Adrenal gland (tissue), 12 donors: ENCODE results near the gene CALML6. TPM values are rescaled to one million over a fixed set of nuclear protein-coding genes. Genes with fewer than 3 reads are reported as not detected.

Source experiments
- DNase-seq, 7 donors: peaks; one replicate each; pipeline ENCODE4 v3.0.0-alpha.2; 2019 to 2020
- H3K27ac ChIP-seq, 5 donors: fragments of 200-600 bp; sonication (generic) in 4 of 5; 1 replicate in 3 of 5; 2 replicates in 2 of 5; pipeline versions ENCODE4 v1.5.1 to v1.8.0; 2016 to 2020; ENCODE audit warnings: mild to moderate bottlenecking in 1 of 5
- H3K27me3 ChIP-seq: fragments of 200-600 bp; 2 replicates; pipeline ENCODE4 v1.8.0; 2021
- H3K36me3 ChIP-seq, 2 donors: fragments of 200-600 bp; replicated peaks in 1 of 2; 1 replicate in 1 of 2; 2 replicates in 1 of 2; pipeline versions ENCODE4 v1.5.1 to v1.8.0; 2018 to 2022
- H3K4me1 ChIP-seq, 2 donors: fragments of 200-600 bp; replicated peaks in 1 of 2; 1 replicate in 1 of 2; 2 replicates in 1 of 2; pipeline versions ENCODE4 v1.5.1 to v1.8.0; 2018 to 2021
- H3K4me3 ChIP-seq, 4 donors: fragments of 200-600 bp; sonication (generic) in 3 of 4; one replicate each; pipeline ENCODE4 v1.5.1; 2016 to 2018
- H3K9me3 ChIP-seq, 3 donors: fragments of 200-600 bp; sonication (generic) in 1 of 3; replicated peaks in 1 of 3; 1 replicate in 2 of 3; 2 replicates in 1 of 3; pipeline versions ENCODE4 v1.5.1 to v1.8.0; 2016 to 2021
- POLR2A ChIP-seq, 2 donors: fragments of 450-650 bp; IDR thresholded peaks; one replicate each; pipeline ENCODE4 v1.6.1; 2017; ENCODE audit warnings: antibody characterized with exemption in 2 of 2, mild to moderate bottlenecking in 2 of 2, moderate library complexity in 1 of 2
- WGBS, 4 donors: extraction: QIAGEN DNeasy Blood & Tissue Kit in 2 of 4; methylation state at CpG; one replicate each; pipeline versions ENCODE4 v1.1.5 to v1.1.7; 2013 to 2017; 5-methylcytosine and 5-hydroxymethylcytosine counted together
- intact Hi-C, 2 donors: fragments of 100-400 bp; cut with DNase I; formaldehyde crosslinking; loops; one replicate each; pipeline versions ENCODE4 v1.14.1 to v1.15.0; 2022 to 2023
- polyA plus RNA-seq, 3 donors: library from polyadenylated mRNA; stranded (reverse); fragments of 200-250 nt in 2 of 3; fragments of 350-450 nt in 1 of 3; fragmentation: Illumina TruSeq in 1 of 3; extraction: RNeasy Lipid Tissue Mini Kit (QIAGEN cat#74804) in 1 of 3; gene quantifications; one replicate each; pipeline ENCODE4 v1.2.3, GENCODE V29; 2013 to 2014
- total RNA-seq, 9 donors: library from RNA; depleted of rRNA in 4 of 9; stranded (reverse); fragments of >200 nt in 4 of 9; fragments of 120-200 nt in 1 of 9; fragmentation: NEBNext Ultra II Directional in 1 of 9; extraction: Animal tissue kit (Norgen Biotek cat#: 25700) in 1 of 9; gene quantifications; one replicate each; pipeline versions ENCODE4 v1.1.0 to v1.2.4, GENCODE V29; 2013 to 2023
- TF ChIP-seq, protein P1 (sequence below), 6 experiments: fragments of 450-650 bp in 4 of 6; fragments of 200-600 bp in 2 of 6; sonication (generic) in 1 of 6; IDR thresholded peaks; 1 replicate in 5 of 6; 2 replicates in 1 of 6; pipeline versions ENCODE4 v1.5.1 to v1.8.0; 2016 to 2021; ENCODE audit warnings: antibody characterized with exemption in 6 of 6, mild to moderate bottlenecking in 2 of 6, moderate library complexity in 1 of 6
- donor health status: healthy with polysubstance abuse.
- donor health status: Bipolar disorder and iron deficiency.
- donor health status: DM: yes; HTN: yes; CAD: no.
- donor health status: DM: no; HTN: no; CAD: no.
- donor health status: DM: no; HTN: no; CAD: no.
- donor health status: DM: yes; HTN: yes; CAD: no.

Gene CALML6
- total and polyA plus RNA-seq, 12 donors = 0.17 to 4.7 (median 0.48) TPM; not detected in 6

DNA sequence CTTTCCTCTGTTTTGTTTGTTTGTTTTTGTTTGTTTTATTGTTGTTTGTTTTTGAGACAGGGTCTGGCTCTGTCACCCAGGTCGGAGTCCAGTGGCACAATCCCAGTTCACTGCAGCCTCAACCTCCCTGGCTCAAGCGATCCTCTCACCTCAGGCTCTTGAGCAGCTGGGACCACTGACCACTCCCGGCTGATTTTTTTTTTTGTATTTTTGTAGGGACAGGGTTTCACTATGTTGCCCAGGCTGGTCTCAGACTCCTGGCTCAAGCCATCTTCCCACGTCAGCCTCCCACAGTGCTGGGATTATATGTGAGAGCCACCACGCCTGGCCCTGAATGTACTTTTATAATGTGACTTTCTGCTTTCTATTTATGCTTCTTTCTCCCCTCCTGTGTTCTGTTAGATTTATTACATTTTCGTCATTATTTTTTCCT lies 5.0 kb upstream of the CALML6 start:
- no peaks in the 10 kb centered on the region for H3K27me3 ChIP-seq
- intact Hi-C loops = no loop called here
- H3K27ac ChIP-seq = peak overlapping the region in 1 of 5 donors; percentile 88
- no peaks in the 10 kb centered on the region for H3K9me3 ChIP-seq
- no peak for TF ChIP-seq POLR2A (IDR thresholded peaks at IDR 0.05)
- TF ChIP-seq, protein P1, sequence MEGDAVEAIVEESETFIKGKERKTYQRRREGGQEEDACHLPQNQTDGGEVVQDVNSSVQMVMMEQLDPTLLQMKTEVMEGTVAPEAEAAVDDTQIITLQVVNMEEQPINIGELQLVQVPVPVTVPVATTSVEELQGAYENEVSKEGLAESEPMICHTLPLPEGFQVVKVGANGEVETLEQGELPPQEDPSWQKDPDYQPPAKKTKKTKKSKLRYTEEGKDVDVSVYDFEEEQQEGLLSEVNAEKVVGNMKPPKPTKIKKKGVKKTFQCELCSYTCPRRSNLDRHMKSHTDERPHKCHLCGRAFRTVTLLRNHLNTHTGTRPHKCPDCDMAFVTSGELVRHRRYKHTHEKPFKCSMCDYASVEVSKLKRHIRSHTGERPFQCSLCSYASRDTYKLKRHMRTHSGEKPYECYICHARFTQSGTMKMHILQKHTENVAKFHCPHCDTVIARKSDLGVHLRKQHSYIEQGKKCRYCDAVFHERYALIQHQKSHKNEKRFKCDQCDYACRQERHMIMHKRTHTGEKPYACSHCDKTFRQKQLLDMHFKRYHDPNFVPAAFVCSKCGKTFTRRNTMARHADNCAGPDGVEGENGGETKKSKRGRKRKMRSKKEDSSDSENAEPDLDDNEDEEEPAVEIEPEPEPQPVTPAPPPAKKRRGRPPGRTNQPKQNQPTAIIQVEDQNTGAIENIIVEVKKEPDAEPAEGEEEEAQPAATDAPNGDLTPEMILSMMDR (IDR thresholded peaks at IDR 0.05) = no peak
- WGBS, 4 donors = 83 to 93% (median 90%) methylated on average over 6 of the region's 6 CpGs
- peaks cover 5 to 19% of the 10 kb centered on the region in 2 donors for H3K4me1 ChIP-seq
- peak overlapping the region in 1 of 4 donors; percentile 76 for H3K4me3 ChIP-seq
- no peaks in the 10 kb centered on the region for H3K36me3 ChIP-seq
- peak in 3 of 7 donors; percentile 13 to 21 (median 16) for DNase-seq

DNA sequence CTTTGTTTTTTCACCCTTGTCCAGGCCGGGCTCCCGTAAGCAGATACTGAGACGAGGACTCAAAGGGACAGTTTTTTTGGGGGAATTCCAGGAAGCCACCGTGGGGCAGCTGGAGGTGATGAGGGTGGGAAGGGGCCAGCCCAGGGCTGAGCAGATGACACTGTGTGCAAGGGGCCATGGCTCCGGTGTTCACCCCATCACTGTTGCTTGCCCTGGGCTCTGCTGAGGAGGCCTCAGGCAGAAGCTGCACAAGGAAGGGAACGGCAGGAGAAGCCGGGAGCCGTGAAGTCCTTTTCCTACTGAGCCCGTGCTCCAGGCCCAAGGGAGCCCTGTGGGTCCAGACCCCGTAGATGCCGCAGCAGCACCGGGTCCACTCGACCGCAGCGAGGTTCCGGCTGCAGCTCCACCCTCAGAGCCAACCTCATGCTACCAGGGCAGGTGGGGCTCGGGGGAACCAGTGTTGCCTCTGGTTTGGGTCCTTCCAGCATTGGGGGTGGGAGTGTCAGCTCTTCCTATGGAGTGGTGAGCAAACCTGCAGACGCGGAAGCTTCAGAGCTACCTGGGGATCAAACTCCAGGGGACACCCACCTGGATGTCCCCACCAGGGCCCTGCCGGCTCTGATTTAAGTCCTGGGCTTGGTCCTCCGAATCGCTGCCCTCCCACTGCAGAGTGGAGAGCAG lies 4.3 kb upstream of the CALML6 start:
- DNase-seq = peak in 4 of 7 donors; percentile 16 to 39 (median 36)

DNA sequence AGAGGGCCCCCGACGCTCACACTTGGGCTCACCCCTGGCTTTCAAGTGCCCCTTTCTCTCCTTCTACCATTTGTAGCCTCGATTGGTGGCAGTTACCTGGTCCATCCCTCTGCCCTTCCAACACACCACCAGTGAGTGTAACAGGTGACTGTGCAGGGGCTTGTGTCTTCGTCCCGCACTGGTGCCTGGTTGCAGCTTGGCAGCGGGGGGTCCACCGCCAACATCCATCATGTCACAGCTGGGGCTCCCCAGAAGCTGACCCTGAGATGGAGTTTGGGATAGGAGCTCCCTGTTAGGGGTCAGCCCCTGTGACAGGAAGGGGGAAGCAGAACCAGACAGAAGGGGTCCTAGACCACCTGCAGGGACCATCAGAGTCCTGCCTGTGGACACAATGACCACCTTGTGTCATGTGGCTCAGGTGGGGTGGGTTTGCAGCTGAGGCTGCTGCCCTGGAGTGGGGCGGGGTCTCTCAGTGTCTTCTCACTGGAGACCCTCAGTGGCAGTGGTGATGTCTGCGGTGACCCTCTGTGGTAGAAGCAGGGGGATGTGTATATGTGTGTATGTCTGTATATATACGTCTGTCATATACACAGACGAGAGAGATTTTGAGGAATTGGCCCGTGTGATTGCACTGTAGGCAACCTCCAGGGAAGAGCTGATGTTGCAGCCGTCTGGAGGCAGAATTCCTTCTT lies 3.6 kb upstream of the CALML6 start:
- TF ChIP-seq POLR2A (IDR thresholded peaks at IDR 0.05) = no peak
- TF ChIP-seq, protein P1 (IDR thresholded peaks at IDR 0.05) = no peak
- no peak overlapping the region for H3K27ac ChIP-seq
- intact Hi-C loops = no loop called here
- 83 to 90% (median 88%) methylated on average over 7 to 13 of the region's 13 CpGs for WGBS, 4 donors
- no peak overlapping the region for H3K4me3 ChIP-seq
- H3K4me1 ChIP-seq = peaks cover 5 to 19% of the 10 kb centered on the region in 2 donors
- DNase-seq = peak in 4 of 7 donors; percentile 13 to 34 (median 20)
- H3K36me3 ChIP-seq = no peaks in the 10 kb centered on the region
- H3K27me3 ChIP-seq = no peaks in the 10 kb centered on the region
- no peaks in the 10 kb centered on the region for H3K9me3 ChIP-seq

More for the DNA sequence above, 4.3 kb upstream of the CALML6 start:
- Histone ChIP-seq H3K27me3 (no peaks in the 10 kb centered on the region), H3K4me1 (peaks cover 5 to 19% of the 10 kb centered on the region in 2 donors), H3K9me3 (no peaks in the 10 kb centered on the region), H3K4me3 (no peak overlapping the region), H3K27ac (no peak overlapping the region), H3K36me3 (no peaks in the 10 kb centered on the region)
- TF ChIP-seq, protein P1 (IDR thresholded peaks at IDR 0.05) = no peak
- no peak for TF ChIP-seq POLR2A (IDR thresholded peaks at IDR 0.05)
- intact Hi-C loops = no loop called here
- WGBS, 4 donors = 93 to 96% (median 96%) methylated on average over 10 to 22 of the region's 22 CpGs

DNA sequence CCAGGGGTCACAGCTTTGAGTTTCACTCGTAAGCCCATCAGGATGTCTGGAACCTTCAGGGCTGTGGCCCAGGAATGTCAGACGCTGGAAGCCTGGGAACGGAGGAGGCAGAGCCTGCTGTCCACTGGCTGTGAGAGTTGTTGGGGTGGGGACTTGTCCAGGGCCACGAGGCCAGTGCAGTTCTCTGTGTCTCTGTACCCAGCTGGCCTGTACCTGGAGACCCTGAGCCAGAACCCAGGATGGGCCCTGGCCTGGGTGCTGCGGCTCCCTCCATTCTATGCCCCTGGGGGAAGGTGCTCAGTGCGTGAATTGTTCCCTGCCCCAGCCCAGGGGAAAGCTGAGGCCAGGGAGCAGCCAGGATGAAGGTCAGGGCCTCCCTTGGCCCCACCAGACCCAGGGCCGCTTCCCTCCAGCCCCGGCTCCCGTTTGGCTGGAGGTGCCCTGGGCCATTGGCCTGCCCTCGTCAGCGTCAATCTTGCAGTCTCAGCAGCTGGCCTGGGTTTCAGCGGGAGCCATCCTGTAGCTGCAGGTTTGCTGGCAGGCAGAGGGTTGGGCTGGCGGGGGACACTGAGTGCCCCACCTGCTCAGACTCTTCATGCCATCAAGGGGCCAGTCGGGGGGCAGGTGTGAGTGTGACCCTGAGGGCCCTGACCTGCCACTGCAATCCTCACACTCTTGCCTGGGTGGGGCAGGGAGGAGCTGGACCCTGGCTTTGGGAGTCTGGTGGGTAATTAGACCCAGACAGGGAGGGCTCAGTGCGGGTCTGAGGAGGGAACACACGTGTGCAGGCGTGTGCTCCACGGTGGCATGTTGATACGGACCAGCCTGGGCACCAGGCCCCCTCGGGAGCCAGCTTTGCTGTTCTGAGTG lies 724 bp upstream of the CALML6 start:
- 62 to 67% (median 65%) methylated on average over 10 to 20 of the region's 20 CpGs for WGBS, 4 donors
- Histone ChIP-seq H3K4me1 (peaks cover 14 to 21% of the 10 kb centered on the region in 2 donors), H3K27me3 (no peaks in the 10 kb centered on the region), H3K36me3 (no peaks in the 10 kb centered on the region), H3K27ac (no peak overlapping the region), H3K9me3 (no peaks in the 10 kb centered on the region), H3K4me3 (no peak overlapping the region)
- TF ChIP-seq, protein P1 (IDR thresholded peaks at IDR 0.05) = no peak
- no peak for TF ChIP-seq POLR2A (IDR thresholded peaks at IDR 0.05)
- peak in 4 of 7 donors; percentile 12 to 50 (median 28) for DNase-seq
- intact Hi-C loops = no loop called here
